ENCODE measurements around the gene PEAR1. TPM values are rescaled to one million over a fixed set of nuclear protein-coding genes. Genes with fewer than 3 reads are reported as not detected.

The PEAR1 gene
- total RNA-seq, 1 experiment from 2014 or later = 0.39 TPM

DNA sequence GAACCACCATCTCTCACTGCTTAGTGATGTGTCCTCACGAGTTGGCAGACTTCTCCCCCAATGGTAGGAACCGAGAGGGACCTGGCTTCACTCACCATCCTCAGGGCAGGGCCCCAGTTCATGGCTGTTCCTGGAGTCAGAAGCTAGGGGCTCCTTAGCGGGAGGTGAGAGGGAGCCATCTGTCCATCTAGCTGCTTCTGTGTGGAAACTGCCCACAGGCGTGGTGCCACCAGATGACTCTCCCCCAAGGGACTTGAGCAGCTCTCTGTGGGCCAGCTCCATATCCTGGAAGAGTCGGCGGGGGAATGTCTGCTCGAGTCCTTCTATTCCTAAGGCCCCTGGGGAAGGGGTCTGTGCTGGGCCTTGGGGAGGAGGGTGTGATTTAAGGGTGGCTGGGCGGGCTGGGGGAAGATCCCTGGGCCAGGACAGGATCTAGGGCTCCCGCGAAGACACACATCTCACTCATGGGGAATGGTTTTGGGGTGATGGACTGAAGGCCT lies 43.3 kb downstream of the PEAR1 start:
- no peak overlapping the region for H3K27ac ChIP-seq (ENCODE audit: insufficient read length, low read depth, low read length)
- no peak overlapping the region for H4K91ac ChIP-seq (ENCODE audit: insufficient read length, low read depth, low read length)
- no peak overlapping the region for H3T11ph ChIP-seq (ENCODE audit: low read length)
- no peak overlapping the region for H3K18ac ChIP-seq (ENCODE audit: insufficient read length, low read depth, low read length)
- no peaks in the 10 kb centered on the region for H3K79me2 ChIP-seq (ENCODE audit: insufficient read depth, low read length)
- no peaks in the 10 kb centered on the region for H4K20me1 ChIP-seq (ENCODE audit: control insufficient read depth, insufficient read depth, insufficient read length)
- H4K8ac ChIP-seq (replicated peaks; ENCODE audit: insufficient read length, low read depth, low read length) = no peak overlapping the region
- H4K5ac ChIP-seq (ENCODE audit: insufficient read length, low read depth, low read length) = no peak overlapping the region
- WGBS (ENCODE audit: extremely low coverage, insufficient read length, low lambda C conversion rate) = no CpG with 5 or more reads among the region's 10 CpGs
- Mint-ChIP-seq H3K4me1 (peaks cover 23 to 33% of the 10 kb centered on the region in 2 experiments), H3K27me3 (ENCODE audit: low read depth) (no peaks in the 10 kb centered on the region; the same call in 1 of the 2 replicates), H3K4me3 (no peak overlapping the region), H3K9me3 (no peaks in the 10 kb centered on the region), H3K36me3 (ENCODE audit: insufficient read depth in 1 of 3, low read depth in 3 of 3) (peaks cover 17 to 62% (median 61%) of the 10 kb centered on the region in 3 experiments; a peak in 6 of 7 replicates), H3K27ac (peak overlapping the region in 1 of 3 experiments; percentile 70; a peak in 3 of 7 replicates)
- H3K56ac ChIP-seq (ENCODE audit: insufficient read length, low read depth, low read length) = no peak overlapping the region
- no peak overlapping the region for H2BK5ac ChIP-seq (ENCODE audit: insufficient read length, low read length)
- no peaks in the 10 kb centered on the region for H3K27me3 ChIP-seq (ENCODE audit: insufficient read depth, low read length)
- H2BK120ac ChIP-seq (ENCODE audit: low read depth, low read length, poor library complexity, severe bottlenecking) = no peak overlapping the region
- no peak overlapping the region for H2AFZ ChIP-seq (ENCODE audit: low read length)
- no peak overlapping the region for H3K14ac ChIP-seq (ENCODE audit: insufficient read depth, low read length)
- TF ChIP-seq, protein P1, sequence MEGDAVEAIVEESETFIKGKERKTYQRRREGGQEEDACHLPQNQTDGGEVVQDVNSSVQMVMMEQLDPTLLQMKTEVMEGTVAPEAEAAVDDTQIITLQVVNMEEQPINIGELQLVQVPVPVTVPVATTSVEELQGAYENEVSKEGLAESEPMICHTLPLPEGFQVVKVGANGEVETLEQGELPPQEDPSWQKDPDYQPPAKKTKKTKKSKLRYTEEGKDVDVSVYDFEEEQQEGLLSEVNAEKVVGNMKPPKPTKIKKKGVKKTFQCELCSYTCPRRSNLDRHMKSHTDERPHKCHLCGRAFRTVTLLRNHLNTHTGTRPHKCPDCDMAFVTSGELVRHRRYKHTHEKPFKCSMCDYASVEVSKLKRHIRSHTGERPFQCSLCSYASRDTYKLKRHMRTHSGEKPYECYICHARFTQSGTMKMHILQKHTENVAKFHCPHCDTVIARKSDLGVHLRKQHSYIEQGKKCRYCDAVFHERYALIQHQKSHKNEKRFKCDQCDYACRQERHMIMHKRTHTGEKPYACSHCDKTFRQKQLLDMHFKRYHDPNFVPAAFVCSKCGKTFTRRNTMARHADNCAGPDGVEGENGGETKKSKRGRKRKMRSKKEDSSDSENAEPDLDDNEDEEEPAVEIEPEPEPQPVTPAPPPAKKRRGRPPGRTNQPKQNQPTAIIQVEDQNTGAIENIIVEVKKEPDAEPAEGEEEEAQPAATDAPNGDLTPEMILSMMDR (conservative IDR thresholded peaks at IDR 0.05) = no peak
- H2BK15ac ChIP-seq (ENCODE audit: low read depth, low read length) = no peak overlapping the region
- H2BK20ac ChIP-seq (ENCODE audit: low read depth, low read length, poor library complexity, severe bottlenecking) = no peak overlapping the region
- H3K4me2 ChIP-seq (ENCODE audit: insufficient read depth, insufficient read length, low read length) = no peak overlapping the region
- no peak overlapping the region for H3K4ac ChIP-seq (ENCODE audit: low read depth, low read length)
- DNase-seq = no peak
- H3K9ac ChIP-seq (ENCODE audit: extremely low read depth, insufficient read length, low read length) = no peak overlapping the region
- H3K79me1 ChIP-seq (ENCODE audit: insufficient read depth, low read depth, low read length, poor library complexity, severe bottlenecking) = no peaks in the 10 kb centered on the region
- H2AK5ac ChIP-seq (ENCODE audit: insufficient read length, low read length) = no peak overlapping the region
- H3K4me1 ChIP-seq (ENCODE audit: insufficient read depth, low read length) = no peaks in the 10 kb centered on the region
- no peak overlapping the region for H2BK12ac ChIP-seq (ENCODE audit: insufficient read length, low read depth, low read length)
- no peak overlapping the region for H3K23ac ChIP-seq (ENCODE audit: insufficient read length, low read depth, low read length)
- no peaks in the 10 kb centered on the region for H3K23me2 ChIP-seq (ENCODE audit: insufficient read length, low read depth, low read length, poor library complexity, severe bottlenecking)
- no peaks in the 10 kb centered on the region for H3K9me3 ChIP-seq (ENCODE audit: control insufficient read depth, low read depth, low read length)
